Astrocyte of the cerebellum (primary cell): ENCODE measurements around the gene MYH7B.

ENCODE experiments used
- DNase-seq: peaks from one replicate; pipeline ENCODE4 v3.0.0-alpha.2; 2011; ENCODE audit warnings: low read depth
- H3K4me3 ChIP-seq: 2 replicates; pipeline ENCODE4 v1.5.1; 2011; ENCODE audit warnings: mild to moderate bottlenecking, low read depth, low read length, moderate library complexity
- CTCF ChIP-seq: IDR thresholded peaks from 2 replicates; pipeline ENCODE4 v1.5.1; 2012; ENCODE audit warnings: low read length, low read depth, moderate library complexity, mild to moderate bottlenecking; ENCODE audit errors: missing control alignments
- in situ Hi-C: cut with HindIII; loops from 2 replicates; pipeline ENCODE4 v1.10.0; 2017; ENCODE audit warnings: low sequenced_read_pairs

MYH7B gene

GRCh38 chr20:34994509-34995131 lies 39.0 kb downstream of the MYH7B start:
- no peak for DNase-seq
- in situ Hi-C loops, result no loop called here
- H3K4me3 ChIP-seq, result no peak overlapping the region
- TF ChIP-seq CTCF, result no peak

GRCh38 chr20:34995192-34995591 lies 39.5 kb downstream of the MYH7B start:
- no peak overlapping the region for H3K4me3 ChIP-seq
- no peak for TF ChIP-seq CTCF
- no peak for DNase-seq
- in situ Hi-C loops, result no loop called here

- in situ Hi-C loops, result no loop called here
- no peak for TF ChIP-seq CTCF
- no peak overlapping the region for H3K4me3 ChIP-seq
- DNase-seq, result no peak
Observed at GRCh38 chr20:34995696-34996095, 40.0 kb downstream of the MYH7B start.

GRCh38 chr20:34996243-34997028 lies 40.8 kb downstream of the MYH7B start:
- H3K4me3 ChIP-seq, result no peak overlapping the region
- no peak for DNase-seq
- TF ChIP-seq CTCF, result no peak
- in situ Hi-C loops, result no loop called here

GRCh38 chr20:34997131-34997561 lies 41.5 kb downstream of the MYH7B start:
- H3K4me3 ChIP-seq, result no peak overlapping the region
- no peak for DNase-seq
- in situ Hi-C loops, result no loop called here
- no peak for TF ChIP-seq CTCF

- no peak overlapping the region for H3K4me3 ChIP-seq
- no peak for DNase-seq
- no peak for TF ChIP-seq CTCF
- in situ Hi-C loops, result no loop called here
Observed at GRCh38 chr20:34997774-34998173, 42.1 kb downstream of the MYH7B start.
